GM18526 (cell line): Measurements from ENCODE around the gene CLPTM1L.

ENCODE experiments used
- POLR2A ChIP-seq: IDR thresholded peaks from 3 replicates; pipeline ENCODE4 v1.6.1; 2011; ENCODE audit not compliant: insufficient read length; ENCODE audit errors: extremely low read depth

Gene CLPTM1L

GRCh38 chr5:1374030-1374678 lies 29.3 kb upstream of the CLPTM1L start:
- TF ChIP-seq POLR2A: no peak

DNA sequence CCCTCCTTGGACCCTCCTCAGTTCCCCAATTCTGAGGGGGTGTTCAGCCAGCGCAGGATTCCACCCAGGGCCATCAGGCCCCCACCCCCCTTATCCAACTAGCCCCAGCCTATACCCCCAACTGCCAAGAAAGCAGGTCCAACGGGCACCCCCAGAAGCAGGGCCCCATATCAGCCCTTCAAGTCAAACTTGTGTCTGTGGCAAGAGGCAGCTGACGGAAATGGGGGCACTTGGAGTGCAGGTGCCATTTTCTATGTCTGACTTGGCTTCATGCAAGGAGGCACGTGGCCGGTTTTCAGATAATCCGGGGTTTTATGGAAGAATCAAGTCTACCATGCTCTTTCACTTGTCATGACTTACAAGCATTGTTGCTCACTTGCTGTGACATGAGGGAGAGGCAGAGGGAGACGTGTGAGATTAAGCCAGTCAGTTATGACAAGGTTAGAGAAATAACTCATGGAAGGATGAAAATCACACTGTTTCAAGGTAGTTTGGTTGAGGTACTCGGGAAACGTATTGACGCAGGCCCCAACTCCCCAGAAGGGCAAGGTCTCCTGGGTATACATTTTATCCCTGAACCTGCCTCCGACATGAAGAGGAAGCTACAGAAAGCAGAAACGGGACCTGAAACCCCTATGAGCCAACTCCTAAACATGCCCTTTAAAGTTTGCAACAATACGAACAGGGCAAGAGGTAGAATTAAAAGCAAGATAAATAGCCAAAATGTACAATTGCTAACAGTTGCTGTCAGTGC lies 26.5 kb upstream of the CLPTM1L start:
- TF ChIP-seq POLR2A: no peak

DNA sequence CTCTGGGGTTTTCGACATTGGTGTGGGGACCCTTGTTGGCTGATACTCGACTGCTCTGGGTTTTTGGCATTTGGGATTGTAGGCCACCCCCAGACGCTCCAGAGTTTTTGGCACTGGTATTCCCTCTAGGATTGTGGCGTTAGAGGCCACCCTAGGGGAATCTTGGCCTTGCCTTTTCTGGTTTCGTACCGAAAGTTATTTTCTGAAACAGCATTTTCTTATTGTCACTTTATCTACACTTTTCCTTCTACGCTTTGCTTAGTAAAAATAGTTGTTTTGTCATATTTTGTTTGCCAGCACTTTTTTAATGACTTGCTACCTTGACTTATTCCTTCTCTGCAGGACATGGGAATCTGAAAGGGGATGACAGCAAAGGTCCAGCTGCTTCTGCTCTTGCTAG lies 25.1 kb upstream of the CLPTM1L start:
- TF ChIP-seq POLR2A: no peak

DNA sequence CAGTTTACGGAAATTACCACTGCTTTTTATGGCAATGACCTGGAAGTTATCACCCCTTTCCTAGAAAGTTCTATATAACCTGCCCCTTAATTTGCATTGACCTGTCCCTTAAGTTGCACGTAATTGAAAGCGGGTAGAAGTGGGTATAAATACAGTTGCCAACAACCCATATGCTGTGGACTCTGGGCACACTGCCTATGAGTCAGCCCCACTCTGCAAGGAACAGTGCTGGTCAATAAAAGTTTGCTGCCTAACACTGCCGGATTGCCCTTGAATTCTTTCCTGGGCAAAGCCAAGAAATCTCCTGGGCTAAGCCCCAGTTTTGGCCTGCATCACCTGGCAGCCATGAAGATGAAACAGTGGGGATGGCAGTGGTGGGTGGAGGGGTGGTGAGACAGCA lies 23.9 kb upstream of the CLPTM1L start:
- no peak for TF ChIP-seq POLR2A

DNA sequence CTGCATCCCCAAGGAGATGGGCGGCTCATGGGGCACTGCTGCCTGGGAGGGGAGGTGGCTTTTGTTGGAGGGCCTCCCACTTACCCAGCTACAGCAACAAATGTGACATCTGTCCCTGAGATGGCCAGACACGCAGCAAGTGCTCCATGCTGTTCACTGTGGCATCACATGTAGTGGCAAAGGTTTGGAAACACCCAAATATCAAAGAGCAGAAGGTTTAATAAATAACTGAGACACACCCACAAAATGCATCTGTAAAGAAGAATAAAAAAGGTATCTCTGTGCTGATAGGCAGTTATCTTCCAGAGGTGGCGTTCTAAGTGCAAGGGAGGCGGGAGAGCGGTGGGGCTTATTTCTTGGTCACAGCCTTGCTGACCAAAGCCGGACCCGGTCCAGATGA lies 23.3 kb upstream of the CLPTM1L start:
- TF ChIP-seq POLR2A: no peak

- no peak for TF ChIP-seq POLR2A
These were observed 22.2 kb upstream of the CLPTM1L start for GRCh38 chr5:1367149-1367548.

- no peak for TF ChIP-seq POLR2A
These were observed 21.6 kb upstream of the CLPTM1L start for GRCh38 chr5:1366514-1366913.

DNA sequence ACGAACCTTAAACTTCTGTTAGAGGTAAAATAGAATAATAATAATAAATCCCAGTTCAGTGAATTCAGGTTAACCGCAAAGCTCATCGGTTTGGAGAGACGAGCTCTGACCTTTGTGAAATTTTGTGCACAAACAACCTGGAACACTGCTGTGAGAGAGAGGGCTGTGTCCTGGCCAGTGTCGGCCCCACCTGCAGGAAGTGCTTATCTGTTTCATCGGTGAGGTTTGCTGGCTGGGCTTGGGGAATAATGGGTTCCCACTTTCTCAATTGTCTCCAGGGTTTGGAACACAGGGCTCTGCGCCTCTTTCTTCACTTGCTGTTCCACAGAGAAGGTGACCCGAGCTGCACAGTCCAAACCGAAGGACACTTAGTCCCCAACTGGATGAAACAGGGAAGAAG lies 19.3 kb upstream of the CLPTM1L start:
- no peak for TF ChIP-seq POLR2A

DNA sequence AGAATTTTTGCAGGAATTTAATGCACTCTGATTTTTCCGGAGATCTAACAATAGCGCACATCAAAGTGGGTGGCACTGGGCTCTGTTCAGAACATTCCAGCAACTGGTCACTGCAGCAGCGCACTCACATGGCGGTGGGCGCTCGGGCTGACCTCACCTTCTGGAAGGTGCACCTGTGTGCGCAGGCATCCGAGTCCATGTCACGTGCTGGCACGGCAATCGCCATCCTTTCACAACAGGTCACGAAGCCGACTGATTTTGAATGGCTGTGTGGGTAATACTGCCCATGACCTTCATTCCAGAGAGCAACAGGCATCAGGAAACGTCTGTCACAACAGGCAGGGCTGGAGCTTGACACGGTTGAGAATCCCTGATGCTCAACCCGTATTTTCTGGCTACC lies 18.7 kb upstream of the CLPTM1L start:
- no peak for TF ChIP-seq POLR2A

GRCh38 chr5:1363160-1363559 lies 18.3 kb upstream of the CLPTM1L start:
- no peak for TF ChIP-seq POLR2A

DNA sequence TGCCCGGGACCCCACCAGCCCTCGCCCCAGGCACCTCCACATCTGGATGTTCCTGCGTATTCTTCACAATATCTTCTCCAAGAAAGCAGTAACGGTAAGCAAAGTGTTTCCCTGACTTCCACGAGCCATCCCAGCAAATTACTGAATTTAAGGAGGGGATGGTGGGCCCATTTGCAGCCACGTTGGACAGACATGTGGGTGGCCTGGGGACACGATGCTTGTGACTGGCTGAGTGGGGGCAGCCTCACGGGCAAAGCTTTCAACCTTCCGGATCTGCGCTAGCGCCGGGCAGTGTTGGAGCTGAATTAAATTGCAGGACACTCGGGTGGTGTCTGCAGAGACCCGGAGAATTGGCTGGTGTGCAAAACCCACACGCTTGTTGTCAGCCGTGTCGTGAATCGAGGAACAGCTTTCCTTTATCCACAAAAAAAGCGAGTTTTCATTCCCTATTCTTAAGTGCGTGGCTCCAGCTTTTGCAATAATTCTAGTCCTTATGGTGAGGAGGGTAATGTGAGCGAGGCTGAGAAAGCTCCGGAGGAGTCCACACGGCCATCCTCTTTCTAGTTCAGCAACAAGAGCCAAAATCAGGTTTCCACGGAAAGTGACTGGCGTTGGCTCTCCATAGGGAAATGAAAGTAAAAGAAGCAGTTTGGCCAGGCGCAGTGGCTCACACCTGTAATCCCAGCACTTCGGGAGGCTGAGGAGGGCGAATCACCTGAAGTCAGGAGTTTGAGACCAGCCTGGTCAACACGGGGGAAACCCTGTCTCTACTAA lies 17.5 kb upstream of the CLPTM1L start:
- TF ChIP-seq POLR2A: no peak

GRCh38 chr5:1360861-1361260 lies 16.0 kb upstream of the CLPTM1L start:
- no peak for TF ChIP-seq POLR2A

- TF ChIP-seq POLR2A: no peak
These were observed 14.8 kb upstream of the CLPTM1L start for GRCh38 chr5:1359713-1360112.

DNA sequence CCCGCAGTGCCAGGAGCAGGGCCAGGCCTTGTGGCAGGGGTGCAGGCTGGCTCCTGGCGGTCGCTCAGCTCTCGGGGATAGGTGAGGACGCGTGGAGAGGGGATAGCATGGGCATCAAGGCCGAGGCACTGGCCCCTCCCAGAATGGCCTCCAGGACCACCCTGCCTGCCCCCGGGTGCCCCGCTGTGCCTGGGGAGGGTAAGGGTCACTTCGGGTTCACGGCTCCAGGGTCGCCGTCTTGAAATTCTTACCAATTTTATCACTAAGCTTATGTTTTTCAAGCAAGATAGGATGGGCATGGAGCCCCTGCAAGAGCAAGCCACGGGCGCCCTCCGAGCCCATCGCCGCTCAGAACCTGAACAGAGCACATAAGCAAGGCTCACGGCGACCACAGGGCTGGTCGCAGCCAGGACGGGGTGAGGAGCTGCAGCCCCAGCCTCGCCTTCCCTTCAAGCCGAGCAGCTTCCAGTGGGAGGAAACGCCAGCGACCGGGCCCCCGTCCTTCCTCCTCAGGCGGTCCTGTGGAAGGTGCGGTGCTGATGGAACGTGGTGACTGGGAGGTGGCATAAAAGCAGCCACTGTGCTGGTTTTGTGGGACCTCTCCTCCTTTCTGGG lies 14.2 kb upstream of the CLPTM1L start:
- no peak for TF ChIP-seq POLR2A

- no peak for TF ChIP-seq POLR2A
These were observed 13.8 kb upstream of the CLPTM1L start for GRCh38 chr5:1358726-1359025.
